Vagina (tissue), 2 donors: Measurements from ENCODE around the gene PRKAR2B. TPM values are rescaled to one million over a fixed set of nuclear protein-coding genes. Genes with fewer than 3 reads are reported as not detected.

Experiments
- DNase-seq, 2 donors: peaks; one replicate each; pipeline ENCODE4 v3.0.0-alpha.2; 2017; ENCODE audit errors: extremely low spot score in 2 of 2
- H3K27ac ChIP-seq: fragments of 200-600 bp; sonication (generic); one replicate; pipeline ENCODE4 v1.5.1; 2019
- H3K27me3 ChIP-seq: fragments of 200-600 bp; sonication (generic); one replicate; pipeline ENCODE4 v1.5.1; 2019
- H3K36me3 ChIP-seq, 2 donors: fragments of 200-600 bp; sonication (generic); one replicate each; pipeline ENCODE4 v1.5.1; 2017 to 2019
- H3K4me1 ChIP-seq: fragments of 200-600 bp; sonication (generic); one replicate; pipeline ENCODE4 v1.5.1; 2019
- H3K4me3 ChIP-seq, 2 donors: fragments of 200-600 bp; sonication (generic); 1 replicate in 1 of 2; 2 replicates in 1 of 2; pipeline ENCODE4 v1.5.1; 2016 to 2019
- H3K9me3 ChIP-seq: fragments of 200-600 bp; sonication (generic); one replicate; pipeline ENCODE4 v1.5.1; 2019
- CTCF ChIP-seq, 3 experiments: fragments of 450-650 bp in 2 of 3; fragments of 200-600 bp in 1 of 3; sonication (generic) in 1 of 3; IDR thresholded peaks; one replicate each; pipeline ENCODE4 v1.5.1; 2017 to 2019; ENCODE audit warnings: antibody characterized with exemption in 3 of 3, mild to moderate bottlenecking in 2 of 3, moderate library complexity in 2 of 3
- POLR2A ChIP-seq, 2 donors: fragments of 450-650 bp; IDR thresholded peaks; one replicate each; pipeline ENCODE4 v1.6.1; 2017; ENCODE audit warnings: antibody characterized with exemption in 2 of 2, mild to moderate bottlenecking in 2 of 2, moderate library complexity in 2 of 2
- POLR2AphosphoS5 ChIP-seq, 2 donors: sonication (generic); formaldehyde crosslinking; IDR thresholded peaks; one replicate each; pipeline ENCODE4 v1.9.0; 2017; ENCODE audit warnings: antibody characterized with exemption in 2 of 2, mild to moderate bottlenecking in 2 of 2, low read depth in 1 of 2; ENCODE audit not compliant: insufficient read depth in 1 of 2
- intact Hi-C: fragments of 100-400 bp; cut with DNase I; formaldehyde crosslinking; loops from one replicate; pipeline ENCODE4 v1.15.1; 2023
- total RNA-seq: library from RNA; depleted of rRNA; stranded (reverse); fragments of >200 nt; gene quantifications from one replicate; pipeline ENCODE4 v1.2.3, GENCODE V29; 2016

Gene PRKAR2B
- total RNA-seq, 1 donor from 2014 or later: 16.5 TPM

DNA sequence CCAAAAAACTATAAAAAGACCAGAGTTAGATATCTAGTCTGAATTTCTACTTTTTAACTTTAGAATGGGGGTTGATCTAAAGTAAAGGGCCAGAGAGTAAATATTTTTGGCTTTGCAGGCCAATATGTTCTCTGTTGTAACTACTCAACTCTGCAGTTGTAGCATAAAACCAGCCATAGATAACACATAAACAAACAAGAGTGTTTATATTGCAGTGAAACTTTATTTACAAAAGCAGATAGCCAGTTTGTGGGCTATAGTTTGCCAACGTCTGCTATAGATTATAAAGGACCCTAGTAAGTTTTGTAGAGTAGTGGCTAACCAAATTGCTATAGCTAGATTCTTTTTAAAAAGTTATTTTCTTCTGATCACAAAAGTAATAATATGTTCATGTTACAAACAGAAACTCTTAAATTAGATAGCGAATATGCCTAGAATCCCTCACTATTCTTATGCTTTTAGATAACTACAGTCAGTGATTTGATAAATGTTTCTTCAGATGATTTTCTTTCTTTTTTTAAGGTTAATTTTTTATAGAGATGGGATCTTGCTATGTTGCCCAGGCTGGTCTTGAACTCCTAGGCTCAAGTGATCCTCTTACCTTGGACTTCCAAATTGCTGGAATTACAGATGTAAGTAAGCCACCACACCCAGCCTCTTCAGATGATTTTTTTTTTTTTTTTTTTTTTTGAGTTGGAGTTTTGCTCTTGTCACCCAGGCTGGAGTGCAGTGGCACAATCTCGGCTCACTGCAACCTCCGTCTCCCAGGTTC lies 100.7 kb downstream of the PRKAR2B start:
- Histone ChIP-seq H3K27me3 (no peaks in the 10 kb centered on the region), H3K9me3 (no peaks in the 10 kb centered on the region), H3K27ac (no peak overlapping the region), H3K4me3 (no peak overlapping the region), H3K4me1 (peaks cover 7% of the 10 kb centered on the region), H3K36me3 (no peaks in the 10 kb centered on the region)
- intact Hi-C loops: no loop called here
- no peak for DNase-seq
- no peak for TF ChIP-seq POLR2AphosphoS5 (IDR thresholded peaks at IDR 0.05; ENCODE audit: insufficient read depth in 1 of 2, low read depth in 1 of 2)
- no peak for TF ChIP-seq CTCF (IDR thresholded peaks at IDR 0.05)
- no peak for TF ChIP-seq POLR2A (IDR thresholded peaks at IDR 0.05)

DNA sequence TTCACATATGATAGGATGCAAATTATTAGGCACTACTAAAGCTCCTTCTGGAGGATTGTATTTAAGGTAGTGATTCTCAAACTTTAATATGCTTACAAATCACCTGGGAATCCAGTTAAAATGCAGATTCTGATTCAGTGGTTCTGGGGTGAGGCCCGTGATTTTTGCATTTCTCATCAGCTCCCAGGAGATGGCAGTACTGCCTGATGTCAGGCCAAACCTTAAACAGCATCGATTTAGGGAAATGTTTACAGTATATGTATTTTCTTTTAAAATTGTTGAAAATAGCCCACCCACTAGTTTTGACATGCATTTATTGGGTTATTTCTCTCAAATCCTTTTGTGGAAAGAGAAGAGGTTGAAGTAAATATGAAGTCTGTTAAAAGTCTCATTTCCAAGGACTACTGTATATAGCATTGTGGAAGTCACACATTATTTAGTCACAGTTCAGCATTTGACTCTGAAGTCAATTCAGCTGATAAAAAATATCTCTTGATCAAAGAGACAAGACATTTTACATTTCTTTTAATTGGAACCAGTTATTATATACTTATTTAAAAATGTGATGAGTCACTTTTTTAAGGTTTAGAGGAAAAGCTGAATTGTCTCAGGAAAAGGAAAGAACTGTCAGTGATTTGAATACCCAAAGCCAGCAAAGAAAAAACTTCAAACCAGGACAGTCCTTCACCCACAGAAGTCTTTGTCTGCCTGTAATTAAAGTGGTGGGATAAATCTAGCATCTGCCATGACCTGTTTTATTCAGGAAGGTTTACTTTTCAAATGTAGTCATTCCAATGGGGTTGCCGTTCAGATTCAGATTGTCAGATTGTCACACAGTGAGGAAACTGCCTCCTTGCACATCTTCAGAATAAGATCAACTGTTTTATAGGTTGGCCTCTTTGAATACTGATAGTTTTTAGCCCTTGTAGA lies 103.2 kb downstream of the PRKAR2B start:
- TF ChIP-seq POLR2A (IDR thresholded peaks at IDR 0.05) (no peak), POLR2AphosphoS5 (IDR thresholded peaks at IDR 0.05; ENCODE audit: insufficient read depth in 1 of 2, low read depth in 1 of 2) (no peak), CTCF (IDR thresholded peaks at IDR 0.05) (peak in 2 of 3 experiments; percentile 47 to 52)
- no peaks in the 10 kb centered on the region for H3K27me3 ChIP-seq
- intact Hi-C loops: no loop called here
- DNase-seq: no peak
- H3K4me3 ChIP-seq: no peak overlapping the region
- peaks cover 7% of the 10 kb centered on the region for H3K4me1 ChIP-seq
- H3K36me3 ChIP-seq: no peaks in the 10 kb centered on the region
- no peaks in the 10 kb centered on the region for H3K9me3 ChIP-seq
- no peak overlapping the region for H3K27ac ChIP-seq

DNA sequence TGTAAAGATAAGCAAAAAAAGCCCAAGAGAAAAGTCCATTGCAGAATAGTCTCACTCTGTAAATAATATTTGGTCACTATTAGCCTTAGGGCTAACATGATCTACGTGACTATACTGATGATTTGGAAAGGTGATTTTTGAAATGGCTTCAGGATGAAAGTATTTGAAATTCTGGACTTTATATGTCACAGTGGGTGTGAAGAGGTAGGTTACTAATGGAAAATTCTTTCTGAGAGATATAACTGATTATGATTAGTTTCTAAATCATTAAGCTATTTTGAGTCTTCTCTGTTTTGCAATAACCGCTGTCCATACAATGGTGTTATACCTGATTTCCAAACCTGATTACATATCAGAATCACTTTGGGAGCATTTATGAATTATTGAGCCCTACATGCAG lies 104.2 kb downstream of the PRKAR2B start:
- no peak for DNase-seq
- Histone ChIP-seq H3K4me1 (peaks cover 7% of the 10 kb centered on the region), H3K27ac (no peak overlapping the region), H3K36me3 (no peaks in the 10 kb centered on the region), H3K4me3 (no peak overlapping the region), H3K9me3 (no peaks in the 10 kb centered on the region), H3K27me3 (no peaks in the 10 kb centered on the region)
- TF ChIP-seq POLR2AphosphoS5 (IDR thresholded peaks at IDR 0.05; ENCODE audit: insufficient read depth in 1 of 2, low read depth in 1 of 2) (no peak), CTCF (IDR thresholded peaks at IDR 0.05) (no peak), POLR2A (IDR thresholded peaks at IDR 0.05) (no peak)
- intact Hi-C loops: no loop called here

GRCh38 chr7:107149863-107150262 lies 105.4 kb downstream of the PRKAR2B start:
- Histone ChIP-seq H3K36me3 (no peaks in the 10 kb centered on the region), H3K4me3 (no peak overlapping the region), H3K27me3 (no peaks in the 10 kb centered on the region), H3K4me1 (peaks cover 7% of the 10 kb centered on the region), H3K9me3 (no peaks in the 10 kb centered on the region), H3K27ac (no peak overlapping the region)
- DNase-seq: no peak
- TF ChIP-seq POLR2A (IDR thresholded peaks at IDR 0.05) (no peak), CTCF (IDR thresholded peaks at IDR 0.05) (no peak), POLR2AphosphoS5 (IDR thresholded peaks at IDR 0.05; ENCODE audit: insufficient read depth in 1 of 2, low read depth in 1 of 2) (no peak)
- intact Hi-C loops: loop anchor here (10.0 kb wide), 1 partner anchor 195 kb away; no protein-coding TSS in a partner anchor
